Liver (tissue), 9 donors: ENCODE measurements around the gene TSTD1. TPM values are rescaled to one million over a fixed set of nuclear protein-coding genes. Genes with fewer than 3 reads are reported as not detected.
"Not testable (repeated sequence)": the region's sequence is repeated elsewhere in the genome, so short reads cannot be mapped to it uniquely, and the experiment has no call there.

ENCODE experiments used
- DNase-seq: peaks from one replicate; pipeline ENCODE4 v3.0.0-alpha.2; 2017; ENCODE audit warnings: low spot score
- H3K27ac ChIP-seq, 2 donors: one replicate each; pipeline ENCODE4 v1.7.0; 2013; ENCODE audit warnings: inconsistent platforms in 2 of 2, low read length in 2 of 2, control low read depth in 1 of 2, low read depth in 1 of 2, mild to moderate bottlenecking in 1 of 2
- H3K27me3 ChIP-seq, 4 donors: one replicate each; pipeline versions ENCODE4 v1.6.1 to v1.7.0; 2013; ENCODE audit warnings: low read length in 3 of 4, inconsistent platforms in 1 of 4, mild to moderate bottlenecking in 1 of 4, moderate library complexity in 1 of 4; ENCODE audit not compliant: control insufficient read depth in 4 of 4, insufficient read depth in 4 of 4
- H3K36me3 ChIP-seq, 4 donors: one replicate each; pipeline versions ENCODE4 v1.6.1 to v1.7.0; 2013; ENCODE audit warnings: low read length in 3 of 4, mild to moderate bottlenecking in 3 of 4, low read depth in 1 of 4, moderate library complexity in 1 of 4; ENCODE audit not compliant: control insufficient read depth in 4 of 4, insufficient read depth in 3 of 4
- H3K4me1 ChIP-seq, 4 donors: one replicate each; pipeline versions ENCODE4 v1.6.1 to v1.7.0; 2013; ENCODE audit warnings: low read length in 3 of 4, mild to moderate bottlenecking in 3 of 4, moderate library complexity in 1 of 4; ENCODE audit not compliant: control insufficient read depth in 4 of 4, insufficient read depth in 4 of 4
- H3K4me3 ChIP-seq, 3 donors: one replicate each; pipeline versions ENCODE4 v1.6.1 to v1.7.0; 2013; ENCODE audit warnings: low read length in 3 of 3, control low read depth in 1 of 3, low read depth in 1 of 3, mild to moderate bottlenecking in 1 of 3
- H3K9ac ChIP-seq, 2 donors: one replicate each; pipeline ENCODE4 v1.7.0; 2013; ENCODE audit warnings: low read length in 2 of 2, mild to moderate bottlenecking in 2 of 2, moderate library complexity in 2 of 2, control low read depth in 1 of 2, low read depth in 1 of 2
- H3K9me3 ChIP-seq, 4 donors: one replicate each; pipeline versions ENCODE4 v1.6.1 to v1.7.0; 2013; ENCODE audit warnings: low read length in 3 of 4; ENCODE audit not compliant: control insufficient read depth in 4 of 4
- EGR1 ChIP-seq, 2 donors: IDR thresholded peaks; 2 replicates each; pipeline ENCODE4 v1.6.1; 2016 to 2018; ENCODE audit warnings: antibody characterized with exemption in 2 of 2, low read depth in 2 of 2
- FOXA1 ChIP-seq: IDR thresholded peaks from 2 replicates; pipeline ENCODE4 v1.6.1; 2016; ENCODE audit warnings: antibody characterized with exemption
- FOXA2 ChIP-seq: IDR thresholded peaks from 2 replicates; pipeline ENCODE4 v1.6.1; 2016; ENCODE audit warnings: antibody characterized with exemption
- GABPA ChIP-seq, 2 donors: IDR thresholded peaks in 1 of 2; conservative IDR thresholded peaks in 1 of 2; 2 replicates each; pipeline ENCODE4 v1.6.1; 2016; ENCODE audit warnings: antibody characterized with exemption in 2 of 2, mild to moderate bottlenecking in 1 of 2, moderate library complexity in 1 of 2
- HNF4A ChIP-seq, 2 donors: conservative IDR thresholded peaks; 2 replicates each; pipeline ENCODE4 v1.6.1; 2016; ENCODE audit warnings: antibody characterized with exemption in 2 of 2, mild to moderate bottlenecking in 2 of 2
- HNF4G ChIP-seq: IDR thresholded peaks from 2 replicates; pipeline ENCODE4 v1.6.1; 2016; ENCODE audit warnings: antibody characterized with exemption
- JUND ChIP-seq, 2 donors: IDR thresholded peaks; 2 replicates each; pipeline ENCODE4 v1.6.1; 2016; ENCODE audit warnings: antibody characterized with exemption in 2 of 2
- NR2F2 ChIP-seq: IDR thresholded peaks from 2 replicates; pipeline ENCODE4 v1.6.1; 2016; ENCODE audit warnings: antibody characterized with exemption
- RAD21 ChIP-seq, 2 donors: IDR thresholded peaks; 2 replicates each; pipeline ENCODE4 v1.6.1; 2016; ENCODE audit warnings: antibody characterized with exemption in 2 of 2, mild to moderate bottlenecking in 2 of 2
- RXRA ChIP-seq, 2 donors: IDR thresholded peaks; 2 replicates each; pipeline ENCODE4 v1.6.1; 2017 to 2018; ENCODE audit warnings: antibody characterized with exemption in 2 of 2, mild to moderate bottlenecking in 1 of 2
- SP1 ChIP-seq: IDR thresholded peaks from 2 replicates; pipeline ENCODE4 v1.6.1; 2018; ENCODE audit warnings: antibody characterized with exemption, mild to moderate bottlenecking
- TAF1 ChIP-seq: conservative IDR thresholded peaks from 2 replicates; pipeline ENCODE4 v1.6.1; 2016; ENCODE audit warnings: antibody characterized with exemption, mild to moderate bottlenecking
- WGBS: extraction: QIAGEN DNeasy Blood & Tissue Kit; methylation state at CpG from one replicate; pipeline ENCODE4 v1.1.7; 2013; 5-methylcytosine and 5-hydroxymethylcytosine counted together
- polyA plus RNA-seq, 2 donors: library from polyadenylated mRNA; stranded (reverse) in 1 of 2; unstranded in 1 of 2; fragments of 200-250 nt in 1 of 2; fragments of >200 nt in 1 of 2; fragmentation: Nextera tagmentation in 1 of 2; extraction: Ambion mirVana in 1 of 2; gene quantifications; one replicate each; pipeline versions ENCODE4 v1.2.1 to v1.2.3, GENCODE V29; 2013 to 2015
- total RNA-seq, 2 donors: library from RNA; depleted of rRNA; stranded (reverse); fragments of >200 nt; gene quantifications; one replicate each; pipeline ENCODE4 v1.2.3, GENCODE V29; 2014
- TF ChIP-seq, protein P1 (sequence below): IDR thresholded peaks from 2 replicates; pipeline ENCODE4 v1.6.1; 2016; ENCODE audit warnings: antibody characterized with exemption
- TF ChIP-seq, protein P2 (sequence below): IDR thresholded peaks from 2 replicates; pipeline ENCODE4 v1.6.1; 2016; ENCODE audit warnings: antibody characterized with exemption
- donor health status: healthy.
- donor health status: healthy.
- donor health status: healthy.
- donor health status: healthy.
- donor health status: healthy.

The TSTD1 gene
- total and polyA plus RNA-seq, 4 donors: 10.9 to 67.5 (median 34.8) TPM

DNA sequence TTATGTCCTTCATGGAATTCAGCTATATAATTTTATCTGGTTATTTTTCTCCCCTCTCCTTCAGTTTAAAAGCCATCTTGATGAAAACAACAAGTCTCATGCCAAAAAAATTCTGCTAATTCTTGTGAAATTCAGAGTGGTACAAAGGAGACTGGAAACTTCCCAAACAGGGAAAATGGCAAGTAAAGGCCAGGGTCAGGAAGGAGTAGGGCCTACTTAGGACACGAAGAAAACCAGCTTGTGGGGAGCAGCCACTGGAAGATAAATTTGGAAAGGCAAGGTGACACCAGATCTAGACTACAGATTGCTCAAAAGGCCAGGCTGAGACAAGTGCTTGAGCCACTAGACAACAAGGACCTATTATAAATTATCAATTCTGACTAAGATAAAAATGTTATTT lies 6.4 kb downstream of the TSTD1 start (continued):
- TF ChIP-seq, protein P1, sequence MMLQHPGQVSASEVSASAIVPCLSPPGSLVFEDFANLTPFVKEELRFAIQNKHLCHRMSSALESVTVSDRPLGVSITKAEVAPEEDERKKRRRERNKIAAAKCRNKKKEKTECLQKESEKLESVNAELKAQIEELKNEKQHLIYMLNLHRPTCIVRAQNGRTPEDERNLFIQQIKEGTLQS: no peak
- TF ChIP-seq JUND (IDR thresholded peaks at IDR 0.05): no peak
- TF ChIP-seq HNF4G: no peak
- no peak for TF ChIP-seq SP1
- TF ChIP-seq GABPA (IDR thresholded peaks at IDR 0.05 in 1 of 2, conservative IDR thresholded peaks at IDR 0.05 in 1 of 2): no peak
- no peak for TF ChIP-seq NR2F2
- TF ChIP-seq, protein P2, sequence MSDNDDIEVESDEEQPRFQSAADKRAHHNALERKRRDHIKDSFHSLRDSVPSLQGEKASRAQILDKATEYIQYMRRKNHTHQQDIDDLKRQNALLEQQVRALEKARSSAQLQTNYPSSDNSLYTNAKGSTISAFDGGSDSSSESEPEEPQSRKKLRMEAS: no peak

DNA sequence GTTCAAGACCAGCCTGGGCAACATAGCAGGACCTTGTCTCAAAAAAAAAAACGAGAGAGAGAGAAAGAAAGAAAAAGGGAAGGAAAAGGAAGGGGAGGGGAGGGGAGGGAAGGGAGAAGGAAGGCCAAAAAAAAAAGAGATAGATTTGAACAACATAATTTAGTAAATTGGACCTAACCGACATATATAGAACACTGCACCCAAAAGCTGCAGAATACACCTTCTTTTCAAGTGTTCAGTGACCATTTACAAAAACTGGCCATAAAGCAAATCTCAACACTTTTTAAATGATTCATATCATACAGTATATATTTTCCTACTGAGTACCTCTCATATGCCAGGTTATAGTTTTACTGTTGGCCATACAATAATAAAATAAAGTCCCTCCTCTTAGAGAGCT lies 6.9 kb downstream of the TSTD1 start:
- no peak for DNase-seq
- Histone ChIP-seq H3K4me3 (no peak overlapping the region), H3K4me1 (peaks cover 3 to 12% (median 9%) of the 10 kb centered on the region in 4 donors), H3K27me3 (no peaks in the 10 kb centered on the region), H3K9ac (no peak overlapping the region), H3K36me3 (no peaks in the 10 kb centered on the region), H3K27ac (no peak overlapping the region), H3K9me3 (no peaks in the 10 kb centered on the region)
- TF ChIP-seq FOXA2 (no peak), TAF1 (no peak), JUND (IDR thresholded peaks at IDR 0.05) (no peak), HNF4A (conservative IDR thresholded peaks at IDR 0.05) (no peak), SP1 (no peak), GABPA (IDR thresholded peaks at IDR 0.05 in 1 of 2, conservative IDR thresholded peaks at IDR 0.05 in 1 of 2) (no peak), FOXA1 (no peak), HNF4G (no peak), RXRA (IDR thresholded peaks at IDR 0.05) (no peak), RAD21 (IDR thresholded peaks at IDR 0.05) (no peak), EGR1 (IDR thresholded peaks at IDR 0.05; ENCODE audit: low read depth in 2 of 2) (no peak)
- TF ChIP-seq, protein P2: no peak
- TF ChIP-seq, protein P1: no peak
- 70% methylated on average over 2 of the region's 2 CpGs for WGBS

DNA sequence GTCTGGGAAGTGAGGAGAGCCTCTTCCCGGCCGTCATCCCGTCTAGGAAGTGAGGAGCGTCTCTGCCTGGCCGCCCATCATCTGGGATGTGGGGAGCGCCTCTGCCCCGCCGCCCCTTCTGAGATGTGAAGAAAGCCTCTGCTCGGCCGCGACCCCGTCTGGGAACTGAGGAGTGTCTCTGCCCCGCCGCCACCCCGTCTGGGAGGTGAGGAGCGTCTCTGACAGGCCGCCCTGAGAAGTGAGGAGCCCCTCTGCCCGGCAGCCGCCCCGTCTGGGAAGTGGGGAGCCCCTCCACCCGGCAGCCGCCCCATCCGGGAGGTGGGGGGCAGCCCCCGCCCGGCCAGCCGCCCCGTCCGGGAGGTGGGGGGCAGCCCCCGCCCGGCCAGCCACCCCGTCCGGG lies 9.3 kb downstream of the TSTD1 start:
- not testable (repeated sequence) for H3K27ac ChIP-seq, H3K36me3 ChIP-seq, H3K4me3 ChIP-seq, H3K9ac ChIP-seq, H3K9me3 ChIP-seq, H3K27me3 ChIP-seq, DNase-seq
- peaks cover 3 to 12% (median 9%) of the 10 kb centered on the region in 4 donors for H3K4me1 ChIP-seq
- 98% methylated on average over 32 of the region's 32 CpGs for WGBS

DNA sequence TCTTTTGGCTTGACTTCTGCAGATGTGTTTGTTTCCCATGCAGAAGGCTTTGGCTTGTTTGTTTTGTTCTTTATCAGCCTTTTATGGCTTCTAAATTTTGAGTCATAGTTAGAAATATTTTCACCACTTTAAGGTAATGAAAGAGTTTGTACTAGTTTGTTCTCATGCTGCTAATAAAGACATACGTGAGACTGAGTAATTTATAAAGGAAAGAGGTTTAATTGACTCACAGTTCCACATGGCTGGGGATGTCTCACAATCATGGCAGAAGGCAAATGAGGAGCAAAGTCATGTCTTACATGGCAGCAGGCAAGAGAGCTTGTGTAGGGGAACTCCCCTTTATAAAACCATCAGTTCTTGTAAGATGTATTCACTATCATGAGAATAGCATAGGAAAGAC lies 11.8 kb downstream of the TSTD1 start:
- not testable (repeated sequence) for H3K4me1 ChIP-seq, H3K9me3 ChIP-seq
- WGBS: 74% methylated on average over 1 of the region's 1 CpG

DNA sequence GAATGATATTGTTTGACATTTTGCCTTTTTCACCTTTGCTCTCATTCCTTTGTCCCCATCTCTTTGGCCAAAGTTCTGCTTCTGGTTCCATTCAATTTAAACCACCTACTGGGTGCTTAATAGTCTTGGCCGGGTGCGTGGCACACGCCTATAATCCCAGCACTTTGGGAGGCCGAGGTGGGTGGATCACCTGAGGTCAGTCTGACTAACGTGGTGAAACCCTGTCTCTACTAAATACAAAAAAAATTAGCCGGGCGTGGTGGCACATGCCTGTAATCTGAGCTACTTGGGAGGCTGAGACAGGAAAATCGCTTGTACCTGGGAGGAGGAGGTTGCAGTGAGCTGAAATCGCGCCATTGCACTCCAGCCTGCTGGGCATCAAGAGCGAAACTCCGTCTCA lies 16.3 kb downstream of the TSTD1 start:
- H3K4me1 ChIP-seq: peaks cover 11 to 28% (median 18%) of the 10 kb centered on the region in 4 donors

More for the DNA sequence above, 11.8 kb downstream of the TSTD1 start:
- H3K27me3 ChIP-seq, H3K4me3 ChIP-seq, H3K27ac ChIP-seq, DNase-seq, H3K9ac ChIP-seq, H3K36me3 ChIP-seq: not testable (repeated sequence)

More for the DNA sequence above, 16.3 kb downstream of the TSTD1 start:
- not testable (repeated sequence) for H3K9ac ChIP-seq, H3K36me3 ChIP-seq, H3K27me3 ChIP-seq, H3K9me3 ChIP-seq, H3K27ac ChIP-seq, H3K4me3 ChIP-seq, DNase-seq
- 93% methylated on average over 12 of the region's 12 CpGs for WGBS
